Measurements from ENCODE around the gene PDGFA.

DNA sequence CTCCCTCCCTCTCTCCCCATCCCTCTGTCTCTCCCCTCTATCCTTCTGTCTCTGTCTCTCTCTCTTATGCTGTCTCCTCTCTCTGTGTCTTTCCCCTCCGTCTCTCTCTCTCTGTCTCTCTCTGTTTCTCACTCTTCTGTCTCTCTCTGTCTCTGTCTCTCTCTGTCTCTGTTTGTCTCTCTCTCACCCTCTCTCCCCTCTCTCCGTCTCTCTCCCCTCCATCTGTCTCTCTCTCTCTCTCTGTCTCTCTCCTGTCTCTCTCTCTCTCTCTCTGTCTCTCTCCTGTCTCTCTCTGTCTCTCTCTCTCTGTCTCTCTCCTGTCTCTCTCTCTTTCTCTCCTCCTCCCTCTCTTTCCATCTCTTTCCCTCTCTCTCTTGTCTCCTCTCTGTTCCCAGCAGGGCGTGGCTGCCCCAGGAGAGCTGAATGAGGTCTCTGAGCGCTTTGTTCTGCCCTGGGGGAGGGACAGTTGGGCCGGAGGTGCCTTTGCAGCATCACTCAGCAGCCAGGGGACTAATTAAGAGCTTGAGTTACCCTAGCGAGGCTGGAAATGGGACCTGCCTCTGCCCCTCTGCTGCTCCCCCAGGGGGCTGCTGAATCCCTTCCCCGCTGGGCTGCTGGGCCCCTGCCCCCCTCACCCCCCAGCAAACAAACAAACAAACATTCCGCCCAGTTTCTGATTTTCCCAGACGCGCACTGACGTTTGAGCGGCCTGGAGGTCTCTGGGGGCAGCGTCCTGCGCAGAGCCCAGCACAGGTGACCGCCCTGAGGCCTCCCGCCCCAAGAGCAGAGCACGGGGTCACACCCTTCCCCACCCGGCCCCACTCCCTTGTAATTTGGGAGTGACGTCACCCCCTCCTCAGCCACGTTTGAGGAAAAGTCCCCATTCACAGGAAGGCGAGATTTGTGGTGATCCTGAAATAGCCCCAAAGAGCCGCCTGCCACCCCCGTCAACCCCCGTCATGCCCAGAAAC lies 68.1 kb downstream of the PDGFA start:
- TF ChIP-seq, protein P1, sequence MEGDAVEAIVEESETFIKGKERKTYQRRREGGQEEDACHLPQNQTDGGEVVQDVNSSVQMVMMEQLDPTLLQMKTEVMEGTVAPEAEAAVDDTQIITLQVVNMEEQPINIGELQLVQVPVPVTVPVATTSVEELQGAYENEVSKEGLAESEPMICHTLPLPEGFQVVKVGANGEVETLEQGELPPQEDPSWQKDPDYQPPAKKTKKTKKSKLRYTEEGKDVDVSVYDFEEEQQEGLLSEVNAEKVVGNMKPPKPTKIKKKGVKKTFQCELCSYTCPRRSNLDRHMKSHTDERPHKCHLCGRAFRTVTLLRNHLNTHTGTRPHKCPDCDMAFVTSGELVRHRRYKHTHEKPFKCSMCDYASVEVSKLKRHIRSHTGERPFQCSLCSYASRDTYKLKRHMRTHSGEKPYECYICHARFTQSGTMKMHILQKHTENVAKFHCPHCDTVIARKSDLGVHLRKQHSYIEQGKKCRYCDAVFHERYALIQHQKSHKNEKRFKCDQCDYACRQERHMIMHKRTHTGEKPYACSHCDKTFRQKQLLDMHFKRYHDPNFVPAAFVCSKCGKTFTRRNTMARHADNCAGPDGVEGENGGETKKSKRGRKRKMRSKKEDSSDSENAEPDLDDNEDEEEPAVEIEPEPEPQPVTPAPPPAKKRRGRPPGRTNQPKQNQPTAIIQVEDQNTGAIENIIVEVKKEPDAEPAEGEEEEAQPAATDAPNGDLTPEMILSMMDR (IDR thresholded peaks at IDR 0.05; ENCODE audit: low read depth, low read length, poor library complexity, severe bottlenecking), result no peak
- TF ChIP-seq EZH2phosphoT487 (IDR thresholded peaks at IDR 0.05; ENCODE audit: borderline replicate concordance, low read length), result no peak

Measured in DOHH2 (cell line).